KBM-7 (cell line): Measurements from ENCODE around the gene SFSWAP.
"Not testable (repeated sequence)": the region's sequence is repeated elsewhere in the genome, so short reads cannot be mapped to it uniquely, and the experiment has no call there.

Experiments used
- DNase-seq: peaks from one replicate; pipeline ENCODE4 v3.0.0-alpha.2; 2015
- in situ Hi-C: fragments of 300-500 bp; cut with MboI; formaldehyde crosslinking; loops from 2 replicates; pipeline ENCODE4 v1.14.3; 2020; ENCODE audit warnings: low sequenced_read_pairs, low pct_unique_long_range_greater_than_20kb, mixed read lengths

The SFSWAP gene

DNA sequence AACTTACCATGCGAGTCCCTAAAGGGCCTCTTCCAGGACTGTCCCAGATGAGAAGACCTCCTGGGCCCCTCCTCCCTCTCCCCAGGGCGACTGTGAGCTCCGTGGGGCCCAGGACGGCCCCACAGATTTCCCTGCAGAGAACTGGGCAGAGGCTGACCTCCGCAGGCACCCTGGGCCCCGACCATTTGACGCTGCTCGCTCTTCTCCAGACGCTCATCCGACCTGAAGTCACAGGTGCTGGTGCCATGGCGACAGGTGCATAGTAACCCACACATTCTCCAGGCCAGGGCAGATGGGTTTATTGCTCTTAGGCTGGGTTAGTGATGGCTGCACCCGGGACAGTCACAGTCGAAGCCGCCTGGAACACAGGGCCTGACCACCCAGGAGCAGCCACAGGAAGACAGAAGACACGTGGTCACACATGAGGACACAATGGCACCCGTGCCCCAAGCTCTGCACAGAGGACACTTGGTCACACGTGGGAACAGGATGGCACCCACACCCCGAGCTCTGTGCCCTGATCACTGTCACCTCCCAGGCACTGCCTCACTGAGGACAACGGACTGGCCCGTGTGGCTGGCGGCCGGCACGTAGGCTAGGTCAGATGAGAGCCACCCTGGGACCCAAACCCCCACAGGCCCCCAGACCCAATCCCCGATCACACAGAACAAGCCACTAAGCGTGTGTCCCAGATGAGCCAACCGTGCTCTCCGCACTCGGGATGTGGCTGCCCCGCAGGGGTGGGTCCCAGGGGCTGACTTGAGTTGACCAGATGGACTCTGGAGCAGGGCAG, 32.3 kb upstream of the SFSWAP start:
- DNase-seq, in situ Hi-C loops: not testable (repeated sequence)

DNA sequence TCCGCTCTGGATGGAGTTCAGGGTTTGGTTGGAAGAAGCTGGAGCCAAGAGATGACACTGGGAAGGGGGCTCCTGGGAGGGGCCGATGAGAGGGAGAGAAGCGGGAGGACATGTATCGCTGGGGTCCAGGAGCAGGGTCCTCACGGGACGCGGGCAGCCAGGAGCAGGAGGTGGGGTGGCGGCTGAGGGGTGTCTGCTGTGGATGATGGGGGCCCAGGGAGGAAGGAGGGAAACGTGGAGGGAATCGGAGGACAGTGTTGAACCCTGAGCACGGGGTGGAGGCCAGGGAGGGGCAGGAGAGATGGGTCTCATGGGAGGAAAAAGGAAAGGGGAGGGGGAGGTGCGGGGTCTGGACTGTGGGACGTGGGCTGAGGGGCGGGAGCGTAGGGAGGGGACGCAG, 31.7 kb upstream of the SFSWAP start:
- in situ Hi-C loops: not testable (repeated sequence)

DNA sequence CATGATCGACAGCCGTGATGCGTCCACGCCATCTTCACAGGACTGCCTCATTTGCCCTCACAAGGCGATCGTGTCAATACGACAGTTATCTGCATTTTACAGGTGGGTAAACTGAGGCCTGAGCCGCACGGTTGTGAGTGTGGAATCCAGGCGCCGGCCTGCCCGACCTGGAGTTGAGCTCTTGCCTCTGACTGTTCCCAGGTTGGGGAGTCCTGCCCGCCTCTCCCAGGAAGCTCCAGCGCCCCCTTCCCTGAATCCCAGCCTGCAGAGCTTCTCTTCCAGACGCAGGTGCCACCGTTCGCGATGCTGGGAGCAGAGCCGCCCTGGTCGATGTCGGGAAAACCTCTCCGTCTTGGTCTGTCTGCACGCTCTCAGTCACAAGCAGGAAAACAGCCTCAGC, 31.1 kb upstream of the SFSWAP start:
- in situ Hi-C loops, DNase-seq: not testable (repeated sequence)

More for the DNA sequence above, 31.7 kb upstream of the SFSWAP start:
- DNase-seq: not testable (repeated sequence)

DNA sequence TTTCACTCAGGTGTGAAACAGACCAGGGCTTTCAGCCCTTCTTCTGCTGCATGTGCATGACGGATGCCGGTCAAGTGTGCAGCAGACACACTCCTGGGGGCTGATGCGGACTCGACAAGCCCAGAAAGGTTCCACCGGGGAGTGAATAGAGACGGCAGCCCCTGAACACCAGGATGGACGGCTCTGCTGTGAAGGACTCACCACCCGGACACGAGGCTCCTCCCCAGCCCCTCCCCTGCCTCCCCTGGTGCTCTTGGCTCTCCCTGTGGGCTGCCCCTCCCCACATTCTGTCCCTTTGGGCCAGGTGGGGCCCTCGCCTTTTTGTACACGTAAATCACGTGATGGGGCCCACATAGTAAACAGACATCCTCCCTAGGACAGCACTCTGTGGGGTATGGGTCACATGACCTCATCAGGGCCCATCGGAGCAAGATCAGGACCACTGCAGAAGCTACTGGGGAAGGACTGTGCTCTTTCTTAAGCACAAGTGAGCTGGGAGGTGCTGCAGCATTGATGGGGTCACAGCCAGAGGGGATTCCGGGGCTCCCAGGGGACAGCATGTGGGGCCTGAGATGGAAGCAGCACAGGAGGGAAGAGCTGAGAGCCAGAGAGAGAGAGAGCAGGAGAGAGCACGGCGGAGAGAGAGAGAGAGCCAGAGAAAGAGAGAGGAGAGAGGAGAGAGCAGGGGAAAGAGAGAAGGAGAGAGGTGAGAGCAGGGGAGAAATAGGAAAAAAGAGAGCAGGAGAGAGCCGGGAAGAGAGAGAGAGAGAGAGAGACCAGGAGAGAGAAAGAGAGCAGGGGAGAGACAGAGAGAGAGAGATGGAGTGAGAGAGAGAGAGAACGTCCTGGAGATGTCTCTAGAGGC, 30.3 kb upstream of the SFSWAP start:
- in situ Hi-C loops, DNase-seq: not testable (repeated sequence)

DNA sequence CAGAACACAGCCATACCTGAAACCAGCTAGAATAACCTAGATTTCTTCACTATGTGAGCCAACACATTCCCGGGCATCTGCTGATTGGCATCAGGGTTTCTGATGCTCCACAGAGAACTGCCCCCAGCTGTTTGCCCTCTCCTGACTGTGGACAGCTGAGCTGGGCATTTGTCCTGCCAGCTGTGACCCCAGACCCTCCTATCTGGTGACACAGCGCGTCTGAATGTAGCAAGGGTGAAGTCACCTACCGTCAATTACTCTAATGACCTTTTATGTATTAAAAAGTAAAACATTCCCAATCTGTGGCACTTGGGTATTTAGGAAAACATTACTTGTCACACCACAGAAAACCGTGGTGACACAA, 29.7 kb upstream of the SFSWAP start:
- DNase-seq: no peak
- in situ Hi-C loops: no loop called here

DNA sequence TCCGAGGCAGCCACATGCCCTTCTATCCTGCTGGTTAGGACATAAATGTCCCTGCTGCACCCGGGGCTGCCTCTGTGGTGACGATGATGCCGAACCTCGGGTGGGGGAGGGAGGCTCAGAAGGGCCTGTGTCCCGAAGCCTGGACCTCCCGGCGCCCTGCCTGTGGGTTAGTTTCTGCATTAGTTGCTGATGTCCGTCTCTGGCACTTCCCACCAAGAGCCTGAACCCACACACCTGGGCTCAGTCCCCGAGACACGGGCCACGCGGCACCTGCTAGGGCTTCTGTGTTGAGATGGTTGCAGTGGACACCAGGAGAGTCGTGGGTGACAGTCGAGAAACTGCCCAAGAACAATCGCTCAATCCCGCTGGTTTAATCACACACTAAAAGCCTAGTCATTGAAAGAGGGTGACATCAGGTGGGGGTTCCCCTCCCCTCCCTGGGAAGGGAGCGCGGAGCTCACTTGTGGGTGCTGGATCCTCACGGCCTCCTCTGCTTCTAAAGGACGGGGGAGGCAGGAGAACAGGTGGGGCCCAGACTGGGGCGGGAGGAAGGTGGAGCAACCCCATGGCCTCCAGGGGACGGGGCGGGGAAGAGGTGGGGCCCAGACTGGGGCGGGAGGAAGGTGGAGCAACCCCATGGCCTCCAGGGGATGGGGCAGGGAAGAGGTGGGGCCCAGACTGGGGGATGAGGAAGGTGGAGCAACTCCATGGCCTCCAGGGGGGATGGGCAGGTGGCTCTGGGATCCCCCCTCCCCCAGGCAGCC, 29.0 kb upstream of the SFSWAP start:
- peak; percentile 40 for DNase-seq
- in situ Hi-C loops: not testable (repeated sequence)

DNA sequence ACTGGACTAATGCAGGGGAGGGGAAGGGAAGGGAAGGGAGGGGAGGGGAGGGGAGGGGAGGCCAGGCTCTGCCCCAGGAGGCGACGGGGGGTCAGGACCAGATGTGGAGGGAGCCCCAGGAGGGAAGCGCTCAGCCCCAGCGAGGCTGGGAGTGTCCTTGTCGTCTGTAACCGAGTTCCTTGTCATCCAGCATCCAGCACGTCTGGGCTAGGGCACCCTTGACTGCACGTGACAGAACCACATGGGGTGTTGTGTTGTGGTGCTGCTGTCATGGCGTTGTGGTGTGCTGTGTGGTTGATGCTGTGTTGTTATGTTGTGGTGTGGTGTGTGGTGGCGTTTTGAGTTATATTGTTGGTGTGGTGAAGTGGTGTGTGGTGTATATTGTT, 28.4 kb upstream of the SFSWAP start:
- in situ Hi-C loops: no loop called here
- DNase-seq: no peak

DNA sequence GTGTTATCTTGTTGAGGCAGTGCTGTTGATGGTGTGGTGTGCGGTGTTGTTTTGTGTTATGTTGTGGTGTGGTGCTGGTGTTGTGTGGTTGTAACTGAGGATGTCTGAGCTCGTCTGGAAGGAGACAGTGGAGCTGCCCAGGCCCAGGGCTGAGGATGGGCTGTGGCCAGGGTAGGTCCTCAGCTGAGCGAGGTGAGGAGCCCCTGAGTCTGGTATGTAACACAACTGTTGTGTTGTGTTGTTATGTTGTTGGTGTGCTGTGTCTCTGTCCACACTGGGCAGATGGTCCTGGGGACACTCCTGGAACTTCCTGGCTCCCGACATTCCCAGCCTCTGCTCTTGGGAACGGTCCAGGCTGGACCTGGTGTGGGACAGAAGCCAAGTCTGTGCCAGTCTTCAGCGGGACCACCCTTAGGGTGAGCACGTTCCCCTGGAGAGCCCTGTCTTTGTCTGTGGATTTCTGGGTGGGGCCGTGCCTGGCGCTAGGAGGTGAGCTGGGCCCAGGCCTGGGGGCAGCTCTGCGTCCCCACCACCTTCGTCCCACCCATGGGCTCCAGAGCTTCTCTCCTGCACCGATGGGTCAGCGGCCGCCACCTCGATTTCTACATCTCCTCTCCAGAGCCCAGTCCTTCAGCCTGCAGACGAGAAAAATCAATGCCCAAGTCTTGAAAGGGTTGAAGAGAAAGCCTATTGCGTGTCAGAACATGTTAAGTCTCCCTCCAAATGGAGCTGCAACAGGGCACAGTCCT, 27.4 kb upstream of the SFSWAP start:
- in situ Hi-C loops: no loop called here
- no peak for DNase-seq

DNA sequence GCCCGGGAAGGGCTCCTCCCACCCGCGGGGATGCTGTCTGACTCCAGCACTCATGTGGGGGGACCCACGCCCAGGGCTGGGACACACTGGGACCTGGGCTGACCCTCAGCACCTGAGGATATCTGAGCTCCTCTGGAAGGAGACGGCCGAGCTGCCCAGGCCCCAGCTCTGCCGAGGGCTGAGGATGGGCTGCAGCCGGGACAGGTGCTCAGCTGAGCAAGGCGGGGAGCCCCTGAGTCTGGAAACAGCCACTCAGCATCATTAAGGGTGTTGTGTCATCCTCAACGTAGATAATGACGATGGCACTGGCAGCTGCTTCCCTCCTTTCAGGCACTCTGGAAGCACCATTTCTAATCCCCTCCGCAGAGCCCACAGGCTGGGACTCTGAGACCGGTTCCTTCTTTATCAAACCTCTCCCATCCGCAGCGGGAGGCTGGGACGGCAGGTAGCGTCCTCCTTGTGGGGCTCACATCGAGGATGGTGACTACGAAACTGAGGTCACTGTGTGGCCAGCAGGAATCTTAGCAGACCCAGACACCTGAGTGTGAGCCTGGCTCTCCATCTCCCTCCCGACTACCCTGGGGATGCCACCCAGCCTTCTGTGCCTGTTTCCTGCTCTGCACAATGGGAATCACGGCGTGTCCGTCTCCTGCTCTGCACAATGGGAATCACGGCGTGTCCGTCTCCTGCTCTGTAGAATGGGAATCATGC, 26.7 kb upstream of the SFSWAP start:
- in situ Hi-C loops: no loop called here
- no peak for DNase-seq

DNA sequence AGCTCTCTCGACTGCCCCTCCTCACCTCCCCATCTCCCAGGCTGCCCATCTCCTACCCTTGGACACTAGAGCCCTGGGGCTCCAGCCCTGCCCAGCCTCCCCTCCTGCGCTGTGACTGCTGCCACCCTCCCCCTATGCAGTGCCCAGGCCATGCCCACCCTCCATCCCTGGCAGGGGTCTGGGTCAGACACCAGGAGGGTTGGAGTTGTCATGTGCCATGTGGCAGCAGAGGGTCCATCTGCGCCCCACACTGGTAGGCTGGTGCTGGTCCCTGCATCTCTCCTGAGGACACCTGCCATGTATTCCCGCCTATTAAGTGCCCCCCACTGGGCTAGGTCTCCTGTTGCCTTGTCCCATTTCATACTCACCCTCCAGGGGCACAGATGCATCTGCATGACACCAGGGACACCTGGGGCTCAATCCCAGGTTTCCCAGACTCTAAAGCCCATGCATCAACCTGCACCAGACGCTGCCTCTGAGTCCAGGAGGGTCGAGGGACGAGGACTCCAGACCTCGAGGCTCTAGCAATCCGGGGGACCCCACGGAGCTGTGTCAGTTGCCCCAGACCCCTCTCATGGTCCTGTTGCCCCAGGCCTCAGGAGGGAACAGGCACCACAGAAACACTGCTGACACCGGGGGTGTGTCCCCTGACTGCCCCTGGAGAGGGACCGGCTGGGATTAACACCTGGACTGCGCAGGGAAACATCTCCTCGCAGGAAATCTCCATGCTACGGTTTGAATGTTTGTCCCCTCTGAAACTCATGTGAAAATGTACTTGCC, 23.4 kb upstream of the SFSWAP start:
- in situ Hi-C loops: no loop called here
- no peak for DNase-seq

DNA sequence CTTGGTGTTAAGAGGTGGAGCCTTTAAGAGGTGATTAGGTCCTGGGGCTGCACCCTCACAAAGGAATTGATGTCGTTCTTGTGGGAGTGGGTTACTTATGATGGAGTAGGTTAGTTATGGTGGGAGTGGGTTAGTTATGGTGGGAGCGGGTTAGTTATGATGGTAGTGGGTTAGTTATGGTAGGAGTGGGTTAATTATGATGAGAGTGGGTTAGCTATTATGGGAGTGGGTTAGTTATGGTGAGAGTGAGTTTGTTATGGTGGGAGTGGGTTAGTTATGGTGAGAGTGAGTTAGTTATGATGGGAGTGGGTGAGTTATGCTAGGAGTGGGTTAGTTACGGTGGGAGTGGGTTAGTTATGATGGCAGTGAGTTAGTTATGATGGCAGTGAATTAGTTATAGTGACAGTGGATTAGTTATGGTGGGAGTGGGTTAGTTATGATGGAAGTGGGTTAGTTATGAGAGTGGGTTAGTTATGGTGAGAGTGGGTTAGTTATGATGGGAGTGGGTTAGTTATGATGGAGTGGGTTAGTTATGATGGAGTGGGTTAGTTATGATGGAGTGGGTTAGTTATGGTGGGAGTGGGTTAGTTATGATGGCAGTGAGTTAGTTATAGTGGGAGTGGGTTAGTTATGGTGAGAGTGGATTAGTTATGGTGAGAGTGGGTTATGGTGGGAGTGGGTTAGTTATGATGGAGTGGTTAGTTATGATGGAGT, 22.6 kb upstream of the SFSWAP start:
- DNase-seq: no peak
- in situ Hi-C loops: no loop called here

DNA sequence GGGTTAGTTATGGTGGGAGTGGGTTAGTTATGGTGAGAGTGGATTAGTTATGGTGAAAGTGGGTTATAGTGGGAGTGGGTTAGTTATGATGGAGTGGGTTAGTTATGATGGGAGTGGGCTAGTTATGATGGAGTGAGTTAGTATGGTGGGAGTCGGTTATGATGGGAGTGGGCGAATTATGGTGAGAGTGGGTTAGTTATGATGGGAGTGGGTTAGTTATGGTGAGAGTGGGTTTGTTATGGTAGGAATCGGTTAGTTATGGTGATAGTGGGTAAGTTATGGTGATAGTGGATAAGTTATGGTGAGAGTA, 22.1 kb upstream of the SFSWAP start:
- in situ Hi-C loops: no loop called here
- no peak for DNase-seq

DNA sequence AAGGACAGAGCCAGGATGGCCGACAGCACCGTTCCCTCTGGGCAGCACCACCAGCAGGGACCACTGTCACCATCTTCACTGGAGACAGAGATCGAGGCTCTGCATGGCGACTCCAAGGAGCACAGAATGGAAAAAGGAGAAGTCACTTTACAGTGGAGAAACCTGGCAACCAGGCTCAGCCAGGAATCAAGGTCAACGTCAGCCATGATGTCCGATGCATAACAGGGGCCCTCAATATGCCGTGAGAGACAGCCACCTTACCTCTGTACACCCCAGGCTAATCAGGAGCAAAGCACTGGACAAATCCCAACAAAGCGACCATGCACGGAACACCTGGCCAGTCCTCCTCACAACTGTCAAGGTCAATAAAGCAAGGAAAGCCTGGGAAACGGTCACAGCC, 20.6 kb upstream of the SFSWAP start:
- in situ Hi-C loops: no loop called here
- DNase-seq: no peak

DNA sequence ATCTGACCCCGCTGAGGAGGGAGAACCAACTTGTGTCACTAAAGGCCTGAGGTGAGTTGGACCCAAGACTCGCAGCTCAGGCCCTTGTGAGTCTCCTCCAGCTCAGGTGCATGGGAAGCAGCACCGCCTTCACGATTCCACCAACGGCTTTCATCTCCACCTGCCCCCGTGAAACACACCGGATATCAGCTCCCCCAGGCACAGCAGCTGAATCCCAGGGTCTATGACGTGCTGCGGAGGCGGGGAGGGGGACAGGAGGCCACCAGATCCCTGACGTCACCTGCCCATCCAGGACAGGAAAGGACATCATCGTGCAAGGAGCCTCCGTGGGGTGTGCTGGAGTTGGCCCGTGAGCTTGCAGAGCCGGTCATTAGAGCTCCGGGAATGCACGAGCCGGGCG, 18.5 kb upstream of the SFSWAP start:
- in situ Hi-C loops: no loop called here

DNA sequence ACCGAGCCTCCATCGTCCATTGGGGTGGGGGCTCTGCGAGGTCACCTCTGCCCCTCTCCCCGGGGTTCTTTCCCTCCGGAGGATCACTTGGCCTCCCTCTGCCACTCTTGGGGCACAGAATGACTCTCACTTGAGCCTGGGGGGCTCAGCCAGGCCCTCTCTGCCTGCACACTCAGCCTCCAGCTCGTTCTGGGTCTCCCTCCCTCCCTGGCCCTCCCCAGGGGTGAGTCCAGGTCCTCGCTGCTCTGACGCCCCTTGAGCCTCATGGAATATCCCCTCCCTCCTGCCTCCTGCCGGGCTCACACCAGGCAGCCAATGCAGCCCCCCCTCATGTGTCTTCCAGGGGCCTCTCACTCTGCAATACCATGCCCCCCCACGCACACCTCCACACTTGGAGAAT, 17.7 kb upstream of the SFSWAP start:
- no peak for DNase-seq
- in situ Hi-C loops: no loop called here

More for the DNA sequence above, 18.5 kb upstream of the SFSWAP start:
- DNase-seq: no peak

DNA sequence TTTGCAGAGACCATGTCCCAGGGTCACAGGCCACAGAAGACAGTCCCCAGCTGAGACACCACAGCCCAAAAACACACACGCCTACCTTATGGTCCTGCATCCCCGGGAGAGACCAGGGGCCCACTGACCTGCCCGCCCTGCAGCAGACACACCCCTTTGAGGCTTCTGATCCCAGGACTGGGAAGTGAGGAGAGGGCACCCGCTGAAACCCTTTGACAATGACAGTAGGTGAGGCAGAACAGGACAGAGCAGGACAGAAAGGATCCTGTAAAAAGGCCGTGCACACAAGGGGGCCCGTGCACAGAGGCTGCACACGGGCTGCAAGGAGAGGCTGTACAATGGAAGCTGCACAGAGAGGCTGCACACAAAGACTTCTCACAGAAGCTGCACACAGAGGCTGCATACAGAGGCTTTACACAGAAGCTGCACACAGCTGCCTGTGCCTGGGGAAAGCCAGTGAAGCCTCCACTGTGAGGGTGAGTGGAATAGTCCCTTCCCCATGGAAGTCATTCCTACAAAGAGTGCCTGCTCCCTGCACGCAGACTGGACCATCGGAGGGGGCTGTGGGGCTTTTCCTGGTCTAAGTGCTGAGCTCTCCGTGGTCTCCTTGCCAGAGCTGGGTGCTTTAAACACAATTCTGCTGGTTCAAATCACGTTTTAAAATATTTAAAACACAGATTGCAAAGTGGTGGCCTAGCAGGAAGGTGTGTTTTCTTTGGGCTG, 16.6 kb upstream of the SFSWAP start:
- in situ Hi-C loops: no loop called here
- DNase-seq: no peak

DNA sequence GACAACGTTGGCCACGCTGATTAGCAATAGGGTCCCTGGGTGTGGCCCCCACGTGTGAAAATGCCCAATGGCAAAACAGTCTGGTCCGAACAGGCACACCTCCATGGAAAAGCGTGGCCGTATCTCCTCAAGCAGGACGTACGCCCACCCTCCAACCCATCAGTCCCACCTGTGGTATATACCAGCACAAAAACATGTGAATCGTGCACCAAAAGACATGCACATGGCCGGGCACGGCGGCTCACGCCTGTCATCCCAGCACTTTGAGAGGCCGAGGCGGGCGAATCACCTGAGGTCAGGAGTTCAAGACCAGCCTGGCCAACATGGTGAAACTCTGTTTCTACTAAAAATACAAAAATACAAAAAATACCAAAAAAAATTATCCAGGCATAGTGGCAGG, 14.9 kb upstream of the SFSWAP start:
- no peak for DNase-seq
- in situ Hi-C loops: no loop called here
